Measurements from ENCODE around the gene GRIN2C.

GRIN2C gene

DNA sequence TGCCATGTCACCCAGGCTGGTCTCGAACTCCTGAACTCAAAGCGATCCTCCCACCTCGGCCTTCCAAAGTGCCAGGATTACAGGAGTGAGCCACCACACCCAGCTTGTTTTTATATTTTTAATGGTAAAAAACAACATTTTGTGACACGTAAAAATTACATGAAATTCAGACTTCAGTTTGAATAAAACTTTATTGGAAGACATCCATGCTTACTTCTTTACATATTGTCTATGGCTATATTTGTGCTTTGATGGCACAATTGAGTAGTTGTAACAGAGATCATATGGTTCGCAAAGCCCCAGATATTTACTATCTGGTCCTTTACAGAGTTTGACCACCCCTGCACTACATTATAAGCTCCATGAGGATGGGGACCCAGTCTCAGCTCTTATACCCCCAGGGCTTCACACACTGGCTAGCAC, 14.9 kb upstream of the GRIN2C start:
- H3K36me3 ChIP-seq (ENCODE audit: insufficient read depth, low read length) = no peaks in the 10 kb centered on the region
- no peak overlapping the region for H3K4me2 ChIP-seq (ENCODE audit: low read depth, low read length, poor library complexity, severe bottlenecking)
- no peak for TF ChIP-seq EZH2phosphoT487 (IDR thresholded peaks at IDR 0.05; ENCODE audit: borderline replicate concordance)
- TF ChIP-seq, protein P1, sequence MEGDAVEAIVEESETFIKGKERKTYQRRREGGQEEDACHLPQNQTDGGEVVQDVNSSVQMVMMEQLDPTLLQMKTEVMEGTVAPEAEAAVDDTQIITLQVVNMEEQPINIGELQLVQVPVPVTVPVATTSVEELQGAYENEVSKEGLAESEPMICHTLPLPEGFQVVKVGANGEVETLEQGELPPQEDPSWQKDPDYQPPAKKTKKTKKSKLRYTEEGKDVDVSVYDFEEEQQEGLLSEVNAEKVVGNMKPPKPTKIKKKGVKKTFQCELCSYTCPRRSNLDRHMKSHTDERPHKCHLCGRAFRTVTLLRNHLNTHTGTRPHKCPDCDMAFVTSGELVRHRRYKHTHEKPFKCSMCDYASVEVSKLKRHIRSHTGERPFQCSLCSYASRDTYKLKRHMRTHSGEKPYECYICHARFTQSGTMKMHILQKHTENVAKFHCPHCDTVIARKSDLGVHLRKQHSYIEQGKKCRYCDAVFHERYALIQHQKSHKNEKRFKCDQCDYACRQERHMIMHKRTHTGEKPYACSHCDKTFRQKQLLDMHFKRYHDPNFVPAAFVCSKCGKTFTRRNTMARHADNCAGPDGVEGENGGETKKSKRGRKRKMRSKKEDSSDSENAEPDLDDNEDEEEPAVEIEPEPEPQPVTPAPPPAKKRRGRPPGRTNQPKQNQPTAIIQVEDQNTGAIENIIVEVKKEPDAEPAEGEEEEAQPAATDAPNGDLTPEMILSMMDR (conservative IDR thresholded peaks at IDR 0.05; ENCODE audit: low read length) = no peak
- H3K9ac ChIP-seq (ENCODE audit: low read depth, low read length, poor library complexity, severe bottlenecking) = no peak overlapping the region
- no peak overlapping the region for H2AFZ ChIP-seq (ENCODE audit: low read length)
- no peaks in the 10 kb centered on the region for H3K9me2 ChIP-seq (replicated peaks; ENCODE audit: low read depth, low read length)
- H3F3A ChIP-seq (ENCODE audit: low read depth) = no peaks in the 10 kb centered on the region
- no peaks in the 10 kb centered on the region for H3K9me3 ChIP-seq (ENCODE audit: insufficient read depth, low read depth, low read length)
- no peaks in the 10 kb centered on the region for H3K27me3 ChIP-seq (ENCODE audit: insufficient read depth, low read length, poor library complexity, severe bottlenecking)
- no peaks in the 10 kb centered on the region for H4K20me1 ChIP-seq (ENCODE audit: insufficient read depth, low read length, poor library complexity, severe bottlenecking)
- H3K79me2 ChIP-seq (ENCODE audit: insufficient read depth, low read length) = peaks cover 9% of the 10 kb centered on the region; the same call in 1 of the 2 replicates
- H3K4me3 ChIP-seq (ENCODE audit: low read length, poor library complexity, severe bottlenecking) = no peak overlapping the region
- H3K4me1 ChIP-seq (ENCODE audit: insufficient read depth, low read length, poor library complexity, severe bottlenecking) = peaks cover 20% of the 10 kb centered on the region

DNA sequence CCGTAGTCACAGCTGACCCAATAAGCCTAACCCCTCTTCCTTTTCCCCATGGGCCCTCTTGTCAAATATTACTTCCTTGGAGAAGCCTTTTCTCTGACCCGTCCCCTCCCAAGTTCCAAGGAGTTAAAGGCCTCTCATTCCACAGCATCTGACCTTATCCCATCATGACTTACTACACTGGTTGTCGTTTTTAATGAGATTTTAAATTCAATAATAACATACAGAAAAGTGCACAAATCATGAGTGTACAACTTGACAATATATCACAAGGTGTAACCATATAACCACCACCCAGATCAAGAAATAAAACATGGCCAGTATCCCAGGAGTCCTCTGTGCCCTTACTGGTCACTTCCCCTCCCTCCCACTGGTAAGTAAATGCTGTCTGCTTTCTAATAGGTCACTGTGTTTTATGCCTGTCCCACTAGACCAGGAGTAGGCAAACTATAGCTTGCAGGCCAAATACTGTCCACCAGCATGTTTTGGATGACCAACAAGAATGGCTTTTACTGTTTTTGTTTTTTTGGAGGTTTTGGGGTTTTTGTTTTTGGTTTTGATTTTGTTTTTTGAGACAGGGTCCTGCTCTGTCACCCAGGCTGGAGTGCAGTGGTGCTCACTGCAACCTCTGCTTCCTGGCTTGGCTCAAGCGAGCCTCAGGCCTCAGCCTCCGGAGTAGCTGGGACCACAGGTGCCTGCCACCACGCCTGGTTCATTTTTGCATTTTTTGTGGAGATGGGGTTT, 14.4 kb upstream of the GRIN2C start:
- H3K4me1 ChIP-seq (ENCODE audit: insufficient read depth, low read length, poor library complexity, severe bottlenecking) = peaks cover 20% of the 10 kb centered on the region
- H3K36me3 ChIP-seq (ENCODE audit: insufficient read depth, low read length) = no peaks in the 10 kb centered on the region
- H3K79me2 ChIP-seq (ENCODE audit: insufficient read depth, low read length) = peaks cover 9% of the 10 kb centered on the region; the same call in 1 of the 2 replicates
- H3K4me3 ChIP-seq (ENCODE audit: low read length, poor library complexity, severe bottlenecking) = peak overlapping the region; percentile 77
- peak overlapping the region; percentile 86 for H3K9ac ChIP-seq (ENCODE audit: low read depth, low read length, poor library complexity, severe bottlenecking)
- no peak for TF ChIP-seq EZH2phosphoT487 (IDR thresholded peaks at IDR 0.05; ENCODE audit: borderline replicate concordance)
- TF ChIP-seq, protein P1 (conservative IDR thresholded peaks at IDR 0.05; ENCODE audit: low read length) = no peak
- no peaks in the 10 kb centered on the region for H4K20me1 ChIP-seq (ENCODE audit: insufficient read depth, low read length, poor library complexity, severe bottlenecking)
- no peaks in the 10 kb centered on the region for H3K9me2 ChIP-seq (replicated peaks; ENCODE audit: low read depth, low read length)
- H2AFZ ChIP-seq (ENCODE audit: low read length) = peak overlapping the region; percentile 19; the same call in 1 of the 2 replicates
- H3K27me3 ChIP-seq (ENCODE audit: insufficient read depth, low read length, poor library complexity, severe bottlenecking) = no peaks in the 10 kb centered on the region
- peak overlapping the region; percentile 85 for H3K4me2 ChIP-seq (ENCODE audit: low read depth, low read length, poor library complexity, severe bottlenecking)
- no peaks in the 10 kb centered on the region for H3K9me3 ChIP-seq (ENCODE audit: insufficient read depth, low read depth, low read length)
- no peaks in the 10 kb centered on the region for H3F3A ChIP-seq (ENCODE audit: low read depth)

DNA sequence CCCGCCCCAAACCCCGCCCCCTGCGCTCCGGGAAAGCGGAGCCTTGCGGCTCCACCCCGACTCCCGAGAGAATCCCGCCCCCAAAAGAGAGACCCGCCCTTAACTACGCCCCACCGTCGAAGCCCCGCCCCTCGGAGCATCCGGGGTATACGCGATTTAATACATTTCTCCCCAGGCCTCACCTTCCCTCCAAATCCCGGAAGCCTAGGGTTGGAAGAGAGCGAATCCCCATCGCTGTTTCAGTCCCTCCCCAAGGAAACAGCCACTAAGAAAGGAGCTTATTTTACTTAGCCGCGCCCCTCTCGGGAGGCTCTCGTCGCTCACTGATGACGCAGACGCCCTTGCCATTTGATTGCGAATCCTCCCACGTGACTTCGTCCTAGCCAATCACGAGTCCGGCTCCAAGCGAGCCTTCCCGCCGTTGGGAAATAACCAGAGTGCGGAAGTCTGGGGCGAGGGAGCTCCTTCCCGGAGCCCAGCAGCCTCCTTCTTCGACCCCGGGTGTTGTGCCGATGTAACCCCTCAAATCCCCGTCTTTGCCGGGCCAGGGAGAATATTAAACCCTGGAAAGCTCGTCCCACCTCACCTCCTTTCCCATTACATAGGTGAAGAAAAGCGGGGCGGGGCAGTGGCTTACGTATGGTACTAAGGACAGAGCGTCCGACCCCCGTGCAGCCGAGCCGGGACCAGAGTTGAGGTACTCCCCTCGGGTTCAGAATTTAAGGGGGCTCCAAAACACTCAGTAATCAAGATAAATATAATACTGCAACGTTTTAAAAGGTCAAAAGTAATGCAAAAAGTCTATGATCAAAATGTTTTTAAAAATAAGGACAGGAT, 13.6 kb upstream of the GRIN2C start:
- H3K9me2 ChIP-seq (replicated peaks; ENCODE audit: low read depth, low read length) = no peaks in the 10 kb centered on the region
- no peaks in the 10 kb centered on the region for H3K9me3 ChIP-seq (ENCODE audit: insufficient read depth, low read depth, low read length)
- no peaks in the 10 kb centered on the region for H3K36me3 ChIP-seq (ENCODE audit: insufficient read depth, low read length)
- peaks cover 9% of the 10 kb centered on the region; the same call in 1 of the 2 replicates for H3K79me2 ChIP-seq (ENCODE audit: insufficient read depth, low read length)
- no peaks in the 10 kb centered on the region for H4K20me1 ChIP-seq (ENCODE audit: insufficient read depth, low read length, poor library complexity, severe bottlenecking)
- H3K4me2 ChIP-seq (ENCODE audit: low read depth, low read length, poor library complexity, severe bottlenecking) = peak overlapping the region; percentile 85
- peak overlapping the region; percentile 77 for H3K4me3 ChIP-seq (ENCODE audit: low read length, poor library complexity, severe bottlenecking)
- H3K4me1 ChIP-seq (ENCODE audit: insufficient read depth, low read length, poor library complexity, severe bottlenecking) = peaks cover 20% of the 10 kb centered on the region
- no peak for TF ChIP-seq EZH2phosphoT487 (IDR thresholded peaks at IDR 0.05; ENCODE audit: borderline replicate concordance)
- TF ChIP-seq, protein P1 (conservative IDR thresholded peaks at IDR 0.05; ENCODE audit: low read length) = no peak
- peak overlapping the region; percentile 19; the same call in 1 of the 2 replicates for H2AFZ ChIP-seq (ENCODE audit: low read length)
- H3K9ac ChIP-seq (ENCODE audit: low read depth, low read length, poor library complexity, severe bottlenecking) = peak overlapping the region; percentile 99
- H3K27me3 ChIP-seq (ENCODE audit: insufficient read depth, low read length, poor library complexity, severe bottlenecking) = no peaks in the 10 kb centered on the region
- H3F3A ChIP-seq (ENCODE audit: low read depth) = no peaks in the 10 kb centered on the region

Data from Loucy (cell line).